Vagina (tissue), 2 donors: ENCODE results near the gene LRRC49.

Experiments used
- CTCF ChIP-seq, 3 experiments: fragments of 450-650 bp in 2 of 3; fragments of 200-600 bp in 1 of 3; sonication (generic) in 1 of 3; IDR thresholded peaks; one replicate each; pipeline ENCODE4 v1.5.1; 2017 to 2019; ENCODE audit warnings: antibody characterized with exemption in 3 of 3, mild to moderate bottlenecking in 2 of 3, moderate library complexity in 2 of 3
- POLR2AphosphoS5 ChIP-seq, 2 donors: sonication (generic); formaldehyde crosslinking; IDR thresholded peaks; one replicate each; pipeline ENCODE4 v1.9.0; 2017; ENCODE audit warnings: antibody characterized with exemption in 2 of 2, mild to moderate bottlenecking in 2 of 2, low read depth in 1 of 2; ENCODE audit not compliant: insufficient read depth in 1 of 2

DNA sequence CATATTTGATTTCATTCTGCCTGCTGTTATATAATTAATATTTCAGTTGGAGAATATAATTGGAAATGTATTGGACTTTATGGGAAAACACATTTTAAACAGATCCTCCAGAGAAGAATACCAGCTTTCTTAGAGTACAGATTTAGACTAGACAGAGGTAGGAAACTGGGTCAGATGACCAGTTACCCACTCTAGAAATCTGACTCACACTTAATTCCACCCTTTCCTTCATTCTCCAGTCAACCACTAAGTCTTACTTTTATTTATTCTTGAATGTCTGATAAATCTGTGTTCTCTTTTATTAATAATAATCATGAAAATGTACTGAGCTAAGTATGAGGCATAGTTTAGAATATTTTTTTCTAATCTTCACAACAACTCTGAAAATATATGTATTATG lies 110.7 kb downstream of the LRRC49 start:
- TF ChIP-seq CTCF (IDR thresholded peaks at IDR 0.05) = no peak
- no peak for TF ChIP-seq POLR2AphosphoS5 (IDR thresholded peaks at IDR 0.05; ENCODE audit: insufficient read depth in 1 of 2, low read depth in 1 of 2)
